ENCODE data around the gene DNAH12.

- TF ChIP-seq, protein P1, sequence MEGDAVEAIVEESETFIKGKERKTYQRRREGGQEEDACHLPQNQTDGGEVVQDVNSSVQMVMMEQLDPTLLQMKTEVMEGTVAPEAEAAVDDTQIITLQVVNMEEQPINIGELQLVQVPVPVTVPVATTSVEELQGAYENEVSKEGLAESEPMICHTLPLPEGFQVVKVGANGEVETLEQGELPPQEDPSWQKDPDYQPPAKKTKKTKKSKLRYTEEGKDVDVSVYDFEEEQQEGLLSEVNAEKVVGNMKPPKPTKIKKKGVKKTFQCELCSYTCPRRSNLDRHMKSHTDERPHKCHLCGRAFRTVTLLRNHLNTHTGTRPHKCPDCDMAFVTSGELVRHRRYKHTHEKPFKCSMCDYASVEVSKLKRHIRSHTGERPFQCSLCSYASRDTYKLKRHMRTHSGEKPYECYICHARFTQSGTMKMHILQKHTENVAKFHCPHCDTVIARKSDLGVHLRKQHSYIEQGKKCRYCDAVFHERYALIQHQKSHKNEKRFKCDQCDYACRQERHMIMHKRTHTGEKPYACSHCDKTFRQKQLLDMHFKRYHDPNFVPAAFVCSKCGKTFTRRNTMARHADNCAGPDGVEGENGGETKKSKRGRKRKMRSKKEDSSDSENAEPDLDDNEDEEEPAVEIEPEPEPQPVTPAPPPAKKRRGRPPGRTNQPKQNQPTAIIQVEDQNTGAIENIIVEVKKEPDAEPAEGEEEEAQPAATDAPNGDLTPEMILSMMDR (IDR thresholded peaks at IDR 0.05; ENCODE audit: insufficient read depth, low read depth, low read length), result no peak
- TF ChIP-seq EZH2 (IDR thresholded peaks at IDR 0.05; ENCODE audit: insufficient read depth, low read length), result no peak
Observed at GRCh38 chr3:57500506-57500905, 43.6 kb downstream of the DNAH12 start.

Measured in astrocyte (in vitro differentiated cells and primary cell).